ENCODE results near the gene CRLF2. TPM values are rescaled to one million over a fixed set of nuclear protein-coding genes. Genes with fewer than 3 reads are reported as not detected.

CRLF2 gene
- total and polyA plus RNA-seq, 2 of the 8 experiments (the other 6 are each of a cell fraction or from before 2014, with no cell fraction given), result 0.06 TPM; not detected in 1

DNA sequence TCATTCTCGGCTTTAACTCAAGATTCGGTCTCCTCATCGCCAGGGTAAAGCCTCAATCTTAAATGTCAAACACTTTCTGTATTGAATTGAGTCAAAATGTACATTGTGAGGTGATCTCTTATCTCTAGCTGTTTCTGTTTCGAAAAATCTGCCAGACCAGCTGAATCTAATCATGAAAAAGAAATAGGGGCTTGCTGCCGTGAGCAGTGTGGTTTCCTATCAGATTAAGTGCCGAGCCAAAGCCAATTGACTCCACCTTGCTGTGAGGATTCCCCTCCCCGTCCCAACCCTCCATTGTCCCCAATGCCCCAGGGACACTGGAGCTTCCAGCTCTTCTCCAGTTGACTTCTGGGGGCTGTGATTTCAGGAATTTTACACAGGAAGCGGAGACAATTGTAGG, 12.5 kb upstream of the CRLF2 start:
- no peak overlapping the region for H2AK5ac ChIP-seq (ENCODE audit: low read depth, low read length)
- H2BK12ac ChIP-seq (ENCODE audit: low read depth, low read length), result peak overlapping the region; percentile 12; the same call in 1 of the 2 replicates
- H3K4me2 ChIP-seq (ENCODE audit: insufficient read depth in 1 of 2, low read depth in 2 of 2, low read length in 2 of 2), result peak overlapping the region; percentile 5 to 51; a peak in 2 of 4 replicates
- H3K27ac ChIP-seq (ENCODE audit: low read depth, low read length), result no peak overlapping the region
- no peaks in the 10 kb centered on the region for H3K79me1 ChIP-seq (ENCODE audit: low read depth, low read length)
- 0 out of 8 replicates have a peak, but pooled peaks cover 0 to 5% (median 0%) of the 10 kb centered on the region in 4 experiments for H3K36me3 ChIP-seq (ENCODE audit: control insufficient read depth in 2 of 4, insufficient read depth in 4 of 4, low read length in 3 of 4)
- no peak overlapping the region for H4K91ac ChIP-seq (replicated peaks; ENCODE audit: insufficient read length, low read length)
- FAIRE-seq, result peak; percentile 19
- no peak overlapping the region for H2BK20ac ChIP-seq (ENCODE audit: low read length)
- peak overlapping the region; percentile 54 for H2AFZ ChIP-seq (ENCODE audit: low read length)
- peaks cover 18% of the 10 kb centered on the region; the same call in 1 of the 2 replicates for H3K23me2 ChIP-seq (ENCODE audit: low read depth, low read length)
- no peak overlapping the region for H4K8ac ChIP-seq (ENCODE audit: extremely low read depth, insufficient read depth, low read length)
- ChIA-PET CTCF (ENCODE audit: partially characterized antibody) (no interaction called here), POLR2A (ENCODE audit: partially characterized antibody) (no interaction called here)
- TF ChIP-seq GTF2F1 (IDR thresholded peaks at IDR 0.05; ENCODE audit: borderline replicate concordance, low read depth, low read length) (no peak), BACH1 (IDR thresholded peaks at IDR 0.05; ENCODE audit: low read length) (no peak), KDM5A (IDR thresholded peaks at IDR 0.05; ENCODE audit: low read length) (no peak), JUND (IDR thresholded peaks at IDR 0.05; ENCODE audit: low read length) (no peak), POU5F1 (IDR thresholded peaks at IDR 0.05; ENCODE audit: low read depth, low read length) (no peak), EZH2 (IDR thresholded peaks at IDR 0.05; ENCODE audit: low read depth, low read length, severe bottlenecking) (no peak), NANOG (IDR thresholded peaks at IDR 0.05; ENCODE audit: insufficient read depth, low read depth, low read length, poor library complexity, severe bottlenecking) (no peak), RXRA (IDR thresholded peaks at IDR 0.05; ENCODE audit: insufficient read depth, low read depth, low read length) (no peak), CREB1 (IDR thresholded peaks at IDR 0.05) (no peak)
- TF ChIP-seq, protein P1, sequence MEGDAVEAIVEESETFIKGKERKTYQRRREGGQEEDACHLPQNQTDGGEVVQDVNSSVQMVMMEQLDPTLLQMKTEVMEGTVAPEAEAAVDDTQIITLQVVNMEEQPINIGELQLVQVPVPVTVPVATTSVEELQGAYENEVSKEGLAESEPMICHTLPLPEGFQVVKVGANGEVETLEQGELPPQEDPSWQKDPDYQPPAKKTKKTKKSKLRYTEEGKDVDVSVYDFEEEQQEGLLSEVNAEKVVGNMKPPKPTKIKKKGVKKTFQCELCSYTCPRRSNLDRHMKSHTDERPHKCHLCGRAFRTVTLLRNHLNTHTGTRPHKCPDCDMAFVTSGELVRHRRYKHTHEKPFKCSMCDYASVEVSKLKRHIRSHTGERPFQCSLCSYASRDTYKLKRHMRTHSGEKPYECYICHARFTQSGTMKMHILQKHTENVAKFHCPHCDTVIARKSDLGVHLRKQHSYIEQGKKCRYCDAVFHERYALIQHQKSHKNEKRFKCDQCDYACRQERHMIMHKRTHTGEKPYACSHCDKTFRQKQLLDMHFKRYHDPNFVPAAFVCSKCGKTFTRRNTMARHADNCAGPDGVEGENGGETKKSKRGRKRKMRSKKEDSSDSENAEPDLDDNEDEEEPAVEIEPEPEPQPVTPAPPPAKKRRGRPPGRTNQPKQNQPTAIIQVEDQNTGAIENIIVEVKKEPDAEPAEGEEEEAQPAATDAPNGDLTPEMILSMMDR (IDR thresholded peaks at IDR 0.05; ENCODE audit: control extremely low read depth in 1 of 3, insufficient read depth in 1 of 3, low read depth in 1 of 3, low read length in 3 of 3), result no peak
- H3K56ac ChIP-seq (replicated peaks; ENCODE audit: insufficient read length, low read depth, low read length), result no peak overlapping the region
- peaks cover 12 to 13% of the 10 kb centered on the region in 2 experiments; a peak in 3 of 4 replicates for H3K9me3 ChIP-seq (ENCODE audit: insufficient read depth in 2 of 2, low read depth in 1 of 2, low read length in 1 of 2)
- no peak overlapping the region for H2BK5ac ChIP-seq (ENCODE audit: low read depth, low read length)
- peaks cover 0 to 2% of the 10 kb centered on the region in 2 experiments for H4K20me1 ChIP-seq (replicated peaks in 1 of 2; ENCODE audit: control insufficient read depth in 1 of 2, insufficient read depth in 2 of 2, low read length in 2 of 2)
- H2BK15ac ChIP-seq (ENCODE audit: low read length), result no peak overlapping the region
- peak overlapping the region; percentile 69 for H2BK120ac ChIP-seq (replicated peaks; ENCODE audit: low read depth, low read length)
- H3K14ac ChIP-seq (ENCODE audit: insufficient read length), result no peak overlapping the region
- no peak overlapping the region; the same call in 1 of the 2 replicates for H3K18ac ChIP-seq (ENCODE audit: extremely low read depth, low read length)
- peaks cover 0 to 2% (median 0%) of the 10 kb centered on the region in 4 experiments; a peak in 1 of 7 replicates for H3K4me1 ChIP-seq (replicated peaks in 1 of 4; ENCODE audit: control insufficient read depth in 3 of 4, insufficient read depth in 4 of 4, low read length in 3 of 4)
- H3K79me2 ChIP-seq (ENCODE audit: control insufficient read depth in 1 of 2, insufficient read depth in 2 of 2, low read length in 2 of 2), result no peaks in the 10 kb centered on the region
- 71% methylated on average over 8 of the region's 8 CpGs; no CpG with 5 or more reads in 1 of the 2 experiments for WGBS, 2 experiments (ENCODE audit: extremely low coverage in 1 of 2, insufficient coverage in 1 of 2, insufficient read length in 1 of 2, insufficient replicate concordance in 2 of 2, low coverage in 1 of 2, low lambda C conversion rate in 2 of 2, missing lambda C conversion rate in 1 of 2)
- H3K4me3 ChIP-seq (ENCODE audit: extremely low read depth in 1 of 4, insufficient read depth in 2 of 4, low read depth in 3 of 4, low read length in 4 of 4), result no peak overlapping the region
- no peaks in the 10 kb centered on the region; a peak in 2 of 7 replicates for H3K27me3 ChIP-seq (replicated peaks in 1 of 4; ENCODE audit: control insufficient read depth in 3 of 4, extremely low read depth in 1 of 4, insufficient read depth in 3 of 4, low read length in 3 of 4)
- no peak overlapping the region for H4K5ac ChIP-seq (ENCODE audit: insufficient read length, low read depth, low read length)
- no peak overlapping the region for H3K23ac ChIP-seq (ENCODE audit: insufficient read length)
- no peak for DNase-seq (ENCODE audit: low read depth in 1 of 2, low spot score in 2 of 2)
- no peak overlapping the region for H3K9ac ChIP-seq (replicated peaks in 1 of 4; ENCODE audit: extremely low read depth in 1 of 4, low read depth in 3 of 4, low read length in 3 of 4)
- no peak overlapping the region for H3K4ac ChIP-seq (replicated peaks; ENCODE audit: insufficient read length, low read depth, low read length)
